ENCODE results near the gene PLXNA2. TPM values are rescaled to one million over a fixed set of nuclear protein-coding genes. Genes with fewer than 3 reads are reported as not detected.

Gene PLXNA2
- total RNA-seq, result 229 and 302 TPM in 2 replicates
- polyA plus RNA-seq, result 42.6 and 43.3 TPM in 2 replicates
- 45.8 and 46.2 TPM in 2 replicates for polyA plus RNA-seq (2011; cell fraction: cytosol; rRNA removed)
- 246 and 252 TPM in 2 replicates for polyA plus RNA-seq (2011; cell fraction: nucleus; rRNA removed)
- 71.3 and 100 TPM in 2 replicates for polyA plus RNA-seq (2012)
- 148 and 179 TPM in 2 replicates for polyA minus RNA-seq
- polyA minus RNA-seq (2011; cell fraction: cytosol; rRNA and poly(A)+ RNA removed), result 4.7 TPM
- 206 and 227 TPM in 2 replicates for polyA minus RNA-seq (2011; cell fraction: nucleus; rRNA and poly(A)+ RNA removed)
- percentile 97 among the genes with signal in this experiment for Bru-seq, nascent RNA
- percentile 97 among the genes with signal in this experiment for BruChase-seq, experiment 1, labeled RNA remaining after a 6-hour chase
- BruChase-seq, experiment 2, labeled RNA remaining after a 2-hour chase, result percentile 97 among the genes with signal in this experiment
- long read RNA-seq, full-length matches to known transcripts, result 32 of 179 reads
- long read RNA-seq, partial matches to known transcripts, result 65 of 179 reads
- long read RNA-seq, other reads (novel, unspliced or antisense), result 82 of 179 reads

GRCh38 chr1:208243967-208244916 lies at the start of gene PLXNA2:
PLXNA2 (minus strand) TSS chr1:208244384; CDS start chr1:208217922, 26,462 bp downstream.
- no TSS peak for BruUV-seq (replicated peaks)
- ChIA-PET CTCF (interaction anchor here (0.6 to 15.2 kb wide), 62 partner anchors 8 to 1004 kb away, joined by 3 to 714 read pairs (median 5); no protein-coding TSS in a partner anchor), POLR2A (interaction anchor here (1.1 to 1.6 kb wide), 2 partner anchors 36 to 47 kb away, joined by 3 to 5 read pairs; no protein-coding TSS in a partner anchor)
- H4K20me1 ChIP-seq (replicated peaks; ENCODE audit: control insufficient read depth, extremely low read depth, insufficient read depth, low read length), result no peaks in the 10 kb centered on the region
- H3K27ac ChIP-seq (ENCODE audit: insufficient read depth, low read depth, low read length), result peak within 1 kb of the TSS; percentile 74
- H3K4me2 ChIP-seq (ENCODE audit: insufficient read depth, low read length), result peak within 1 kb of the TSS; percentile 90
- FAIRE-seq, result peak; percentile 84
- H2AFZ ChIP-seq (ENCODE audit: low read depth, low read length), result peak within 1 kb of the TSS; percentile 24
- peaks cover 33% of the 10 kb centered on the region for H3K4me1 ChIP-seq (ENCODE audit: control insufficient read depth, extremely low read depth, insufficient read depth, low read length)
- H3K36me3 ChIP-seq (ENCODE audit: control insufficient read depth in 2 of 2, extremely low read depth in 1 of 2, insufficient read depth in 2 of 2, low read length in 2 of 2), result peaks cover 0 to 3% of the 10 kb centered on the region in 2 experiments
- intact Hi-C loops (cut with micrococcal nuclease) (loop anchor here (1.0 to 10.0 kb wide), 11 partner anchors 23 to 961 kb away; no protein-coding TSS in a partner anchor), dilution Hi-C loops (cut with MboI; ENCODE audit: extremely low pct_ligation_motif_present, low sequenced_read_pairs) (loop anchor here (25.0 kb wide), 1 partner anchor 107 kb away; no protein-coding TSS in a partner anchor)
- H3K9me1 ChIP-seq (replicated peaks; ENCODE audit: control insufficient read depth, extremely low read depth, insufficient read depth, low read length), result no peaks in the 10 kb centered on the region
- peak; percentile 78 for DNase-seq (ENCODE audit: low read depth, low spot score)
- peaks cover 52% of the 10 kb centered on the region for H3K79me2 ChIP-seq (ENCODE audit: control insufficient read depth, insufficient read depth, low read length)
- peak within 1 kb of the TSS; percentile 97 for H3K9ac ChIP-seq (replicated peaks; ENCODE audit: extremely low read depth, insufficient read depth, low read length)
- peak within 1 kb of the TSS; percentile 91 to 96 (median 92) for H3K4me3 ChIP-seq (replicated peaks in 1 of 3; ENCODE audit: insufficient read depth in 1 of 3, low read depth in 1 of 3, low read length in 3 of 3)
- no peak for TF ChIP-seq GATA2 (IDR thresholded peaks at IDR 0.05; ENCODE audit: insufficient read depth, insufficient read length, low read depth, low read length)
- TF ChIP-seq POLR2AphosphoS5 (IDR thresholded peaks at IDR 0.05; ENCODE audit: insufficient read depth, low read depth, low read length), result peak; percentile 68
- no peak for TF ChIP-seq FOS (IDR thresholded peaks at IDR 0.05; ENCODE audit: borderline replicate concordance, insufficient read depth, low read length)
- TF ChIP-seq POLR2A (IDR thresholded peaks at IDR 0.05; ENCODE audit: low read depth, low read length), result peak; percentile 66
- no peak for TF ChIP-seq CTCF (IDR thresholded peaks at IDR 0.05; ENCODE audit: extremely low read depth in 1 of 2, insufficient read depth in 1 of 2, low read depth in 1 of 2, low read length in 2 of 2)
- TF ChIP-seq MYC (IDR thresholded peaks at IDR 0.05; ENCODE audit: low read depth, low read length), result no peak
- no peak for TF ChIP-seq MAX (IDR thresholded peaks at IDR 0.05; ENCODE audit: insufficient read depth, insufficient read length)
- no peak for TF ChIP-seq JUN (IDR thresholded peaks at IDR 0.05; ENCODE audit: borderline replicate concordance, insufficient read depth, insufficient read length, low read depth)
- TF ChIP-seq EZH2 (IDR thresholded peaks at IDR 0.05; ENCODE audit: borderline replicate concordance, low read depth, low read length, severe bottlenecking), result no peak
- H3K9me3 ChIP-seq (replicated peaks; ENCODE audit: control insufficient read depth, insufficient read depth, low read length), result no peaks in the 10 kb centered on the region
- no peaks in the 10 kb centered on the region for H3K27me3 ChIP-seq (ENCODE audit: control insufficient read depth in 2 of 2, insufficient read depth in 2 of 2, low read length in 2 of 2)
